HG03025 (cell line): ENCODE measurements around the gene ARHGAP29.

ENCODE experiments used
- ATAC-seq: cut with Tn5 transposase; IDR thresholded peaks from one replicate; pipeline ENCODE4 v1.9.1; 2021; ENCODE audit warnings: mild to moderate bottlenecking, moderate library complexity; ENCODE audit not compliant: unreplicated experiment, low FRiP score

The ARHGAP29 gene

GRCh38 chr1:94126651-94127050 is 110.7 kb downstream of the ARHGAP29 start:
- ATAC-seq, result no peak

GRCh38 chr1:94125551-94126514 is 111.6 kb downstream of the ARHGAP29 start:
- no peak for ATAC-seq

- ATAC-seq, result no peak
Observed at GRCh38 chr1:94124538-94124937, 112.8 kb downstream of the ARHGAP29 start.

- no peak for ATAC-seq
Observed at GRCh38 chr1:94122201-94122970, 115.0 kb downstream of the ARHGAP29 start.
